Endothelial cell of hepatic sinusoid (primary cell): Measurements from ENCODE around the gene SAMD13.

Source experiments
- in situ Hi-C: cut with HindIII; loops from 2 replicates; pipeline ENCODE4 v1.10.0; 2017; ENCODE audit warnings: low sequenced_read_pairs

The SAMD13 gene

DNA sequence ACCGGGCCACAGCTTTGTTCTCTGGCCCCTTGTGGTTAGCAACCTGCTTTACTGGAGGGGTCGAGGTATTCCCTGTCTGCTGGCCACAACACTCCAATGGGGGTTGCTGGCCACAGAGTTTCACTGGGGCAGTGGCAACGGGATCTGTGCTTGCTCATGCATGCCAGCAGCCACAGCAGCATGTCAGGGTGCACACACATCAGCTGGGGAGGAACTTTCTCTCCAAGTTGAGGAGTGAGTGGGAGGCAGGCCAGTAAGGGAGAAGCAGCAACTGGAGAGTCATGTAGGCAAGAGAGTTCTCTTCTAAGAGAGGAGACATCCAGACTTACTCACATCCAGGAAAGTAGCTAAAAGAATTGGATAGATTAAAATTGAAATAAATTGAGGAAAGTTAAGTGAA is 38.0 kb downstream of the SAMD13 start:
- in situ Hi-C loops, result no loop called here

DNA sequence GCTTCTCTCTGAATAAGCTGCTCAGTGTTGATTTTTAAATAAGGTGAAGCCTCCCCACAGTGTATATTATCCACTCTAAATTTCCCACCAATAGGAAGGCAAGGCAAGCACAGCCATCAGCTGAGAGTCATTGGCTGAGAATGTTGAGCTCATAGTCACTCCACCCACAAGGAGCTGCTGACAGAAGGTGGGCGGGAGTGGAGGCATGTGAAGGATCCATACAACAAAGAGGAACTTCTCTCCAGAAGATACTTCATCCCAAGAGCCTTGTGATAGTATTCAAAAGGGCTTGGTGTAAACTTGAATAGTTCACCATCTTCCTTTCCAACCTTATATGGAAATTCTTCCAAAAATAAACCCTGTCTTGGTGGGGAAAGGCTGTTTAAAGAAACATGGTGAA is 42.8 kb downstream of the SAMD13 start:
- in situ Hi-C loops, result no loop called here

- in situ Hi-C loops, result loop anchor here (5.0 kb wide), 1 partner anchor 143 kb away; no protein-coding TSS in a partner anchor
These were observed 43.7 kb downstream of the SAMD13 start for GRCh38 chr1:84345220-84345619.

- in situ Hi-C loops, result loop anchor here (5.0 kb wide), 1 partner anchor 145 kb away; no protein-coding TSS in a partner anchor
These were observed 45.9 kb downstream of the SAMD13 start for GRCh38 chr1:84347271-84347931.

DNA sequence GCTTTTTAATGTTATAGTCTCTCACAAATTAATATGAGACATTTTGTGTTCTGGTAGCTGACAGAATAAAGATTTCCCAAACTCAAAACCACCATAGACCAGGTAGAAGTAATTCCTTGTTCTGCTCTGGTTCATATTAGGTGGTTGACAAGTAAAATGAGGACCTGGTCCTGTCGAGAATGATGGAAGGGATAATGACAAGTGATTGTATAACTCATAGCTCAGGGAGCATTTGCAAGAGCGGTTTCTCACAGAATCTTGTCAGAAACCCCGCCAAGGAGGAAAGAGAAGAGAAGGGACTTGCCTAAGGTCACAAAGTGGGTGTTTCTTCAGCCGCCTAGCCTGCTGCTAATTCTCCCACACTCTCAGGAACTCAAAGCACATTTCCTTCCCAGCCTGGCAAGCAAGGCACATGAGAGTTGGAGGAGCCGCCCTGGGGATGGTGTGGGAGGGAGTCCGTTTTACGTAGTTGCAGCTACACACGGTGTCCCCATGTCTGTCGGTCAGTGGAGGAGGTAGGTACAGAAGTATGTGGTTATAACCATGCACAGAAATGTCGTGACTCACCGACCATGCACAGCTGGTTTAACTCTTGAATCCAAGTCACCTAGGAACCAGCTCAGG is 46.5 kb downstream of the SAMD13 start:
- in situ Hi-C loops, result loop anchor here (5.0 kb wide), 1 partner anchor 146 kb away; no protein-coding TSS in a partner anchor

DNA sequence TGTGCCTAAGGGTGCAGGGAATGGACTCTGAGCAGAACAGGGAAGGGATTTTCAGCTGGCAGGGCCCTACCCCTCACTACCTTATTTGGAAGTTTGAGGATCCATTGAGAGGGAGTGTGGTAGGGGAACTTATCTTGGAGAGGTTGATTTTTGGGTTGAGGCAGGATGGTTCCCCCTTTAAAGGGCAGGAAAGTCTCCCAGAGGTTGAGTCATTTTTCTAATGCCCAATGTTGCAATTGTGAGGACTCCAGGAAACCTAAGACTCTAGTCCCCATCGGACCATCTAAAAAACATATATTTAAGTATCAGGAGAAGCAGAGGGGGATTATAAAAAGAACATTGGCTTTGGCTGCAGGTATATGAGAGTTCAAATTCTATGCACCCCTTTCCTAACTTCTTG is 47.3 kb downstream of the SAMD13 start:
- in situ Hi-C loops, result loop anchor here (5.0 kb wide), 1 partner anchor 146 kb away; no protein-coding TSS in a partner anchor

GRCh38 chr1:84350104-84350503 is 48.6 kb downstream of the SAMD13 start:
- in situ Hi-C loops, result no loop called here

DNA sequence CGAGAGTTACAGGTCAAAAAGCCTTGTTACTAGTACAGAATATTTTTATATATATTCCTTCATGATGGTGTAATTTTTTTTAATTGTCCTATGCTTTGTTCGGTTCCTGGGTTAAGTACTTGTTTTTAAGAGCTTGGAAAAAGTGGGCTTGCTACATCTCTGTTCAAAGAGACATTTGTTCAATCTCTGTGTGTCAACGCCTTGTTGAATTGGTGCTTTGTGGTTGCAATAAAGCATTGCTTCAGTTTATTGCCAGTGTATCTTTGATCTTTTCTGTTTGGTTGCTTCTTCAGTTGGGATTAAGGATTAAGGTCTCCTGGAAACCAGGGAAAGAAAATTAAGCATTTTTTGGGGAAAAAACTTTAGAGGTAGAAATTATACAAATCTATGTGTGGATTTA is 49.0 kb downstream of the SAMD13 start:
- in situ Hi-C loops, result no loop called here

DNA sequence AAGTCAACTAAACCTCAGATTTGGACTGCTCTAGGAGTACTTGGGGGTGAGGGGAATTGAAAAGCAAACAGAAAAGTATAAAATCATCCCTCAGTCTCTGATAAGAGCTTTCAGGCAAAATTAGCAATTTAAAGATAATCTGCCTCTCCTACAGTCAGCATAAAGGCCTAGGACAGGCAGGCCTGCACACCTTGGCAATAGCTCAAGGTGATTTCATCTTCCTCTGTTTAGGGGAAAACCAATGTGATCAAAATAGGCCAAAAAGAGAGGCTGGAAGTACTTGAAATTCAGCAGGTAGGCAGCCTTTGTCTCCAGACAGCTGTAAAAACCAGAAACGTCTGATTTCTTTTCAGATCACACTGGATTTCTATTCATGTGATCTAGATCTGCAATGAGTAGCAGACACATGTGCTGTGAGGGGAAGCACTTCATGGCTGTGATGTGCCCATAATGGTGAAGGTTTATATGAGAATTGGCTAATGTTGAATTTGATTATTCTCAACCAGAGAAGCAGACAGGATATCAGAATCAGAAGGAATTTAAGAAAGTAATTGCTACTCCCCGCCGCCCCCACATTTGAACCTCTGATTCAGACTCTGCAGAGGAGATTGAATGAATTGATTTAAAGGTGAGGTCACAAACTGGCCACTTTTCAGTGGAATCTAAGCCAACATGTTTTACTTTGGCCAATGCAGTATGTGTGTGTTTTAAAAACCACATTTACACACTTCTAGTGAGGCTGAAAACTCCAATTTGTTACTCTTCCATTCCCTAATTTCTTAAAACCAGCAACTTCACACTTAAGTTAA is 51.0 kb downstream of the SAMD13 start:
- in situ Hi-C loops, result no loop called here

DNA sequence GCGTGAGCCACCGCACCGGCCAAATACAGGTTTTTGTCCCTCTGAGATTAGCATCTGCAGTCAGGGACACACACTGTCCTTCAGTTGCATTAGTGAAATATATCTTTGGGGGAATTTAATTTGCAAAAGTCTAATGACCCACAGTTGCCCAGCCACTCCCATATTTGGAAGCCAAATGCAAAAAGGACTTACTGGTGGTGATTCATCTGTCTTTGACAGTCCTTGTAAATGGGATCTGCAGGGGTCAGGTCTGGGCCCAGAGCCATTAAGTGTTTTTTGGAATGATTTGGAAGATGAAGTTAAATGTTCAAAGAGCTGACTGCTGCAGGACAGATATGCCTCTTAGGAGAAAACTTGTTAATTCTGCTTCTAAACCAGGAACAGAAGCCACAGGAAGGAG is 52.2 kb downstream of the SAMD13 start:
- in situ Hi-C loops, result no loop called here

DNA sequence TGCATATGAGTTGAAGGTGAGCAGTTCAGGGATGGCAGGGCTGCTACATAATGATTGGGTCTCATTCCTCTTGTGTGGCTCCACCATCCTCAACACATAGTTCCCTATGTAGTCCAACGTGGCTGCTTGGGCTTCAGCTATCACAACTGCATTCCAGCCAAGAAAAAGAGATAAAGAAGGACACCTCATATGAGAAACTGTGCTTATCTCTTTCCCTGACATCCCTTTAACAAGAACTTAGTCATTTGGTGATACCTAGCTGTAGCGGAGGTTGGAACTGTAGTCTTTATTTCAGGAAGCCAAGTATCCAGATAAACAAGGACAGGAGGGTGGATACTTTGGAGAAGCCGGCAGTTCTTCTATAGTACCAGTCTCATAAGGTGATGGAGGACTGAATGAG is 54.0 kb downstream of the SAMD13 start:
- in situ Hi-C loops, result no loop called here

GRCh38 chr1:84356881-84357280 is 55.4 kb downstream of the SAMD13 start:
- in situ Hi-C loops, result no loop called here

DNA sequence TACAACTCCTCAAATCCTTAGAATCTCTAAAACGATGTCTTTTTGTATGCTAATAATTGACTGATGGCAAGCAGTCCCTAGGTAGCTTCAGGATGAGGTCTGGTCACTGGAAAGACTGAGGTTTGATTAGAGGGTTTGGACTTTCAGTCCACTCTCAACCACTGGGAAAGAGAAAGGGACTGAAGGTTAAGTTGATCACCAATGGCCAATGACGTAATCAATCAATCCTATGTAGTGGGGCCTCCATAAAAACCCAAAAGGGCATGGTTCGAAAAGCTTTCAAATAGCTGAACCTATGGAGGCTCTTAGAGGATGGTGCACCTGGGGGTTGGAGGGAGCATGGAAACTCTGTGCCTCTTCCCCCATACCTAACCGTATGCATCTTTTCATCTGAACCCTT is 57.2 kb downstream of the SAMD13 start:
- in situ Hi-C loops, result no loop called here

DNA sequence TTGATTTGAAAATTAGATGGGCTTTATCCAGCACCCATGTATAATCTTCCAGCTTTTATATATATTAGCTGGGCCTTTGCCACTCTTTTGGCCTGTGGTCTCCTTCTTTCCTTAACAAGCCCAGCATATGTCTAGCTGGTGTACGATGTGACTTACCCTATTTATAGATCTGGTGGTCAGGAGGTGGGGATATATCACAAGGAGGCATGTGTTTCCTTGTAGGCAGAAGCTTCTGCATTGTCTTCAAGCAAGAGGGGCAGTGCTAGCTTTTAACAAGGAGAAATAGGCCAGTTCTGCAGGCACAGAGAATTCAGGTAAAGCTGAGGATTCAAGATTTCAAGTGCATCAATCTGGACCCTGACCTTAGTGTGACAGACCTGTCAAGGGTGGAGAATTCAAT is 58.8 kb downstream of the SAMD13 start:
- in situ Hi-C loops, result no loop called here

- in situ Hi-C loops, result no loop called here
These were observed 60.3 kb downstream of the SAMD13 start for GRCh38 chr1:84361796-84362195.

GRCh38 chr1:84363019-84363418 is 61.5 kb downstream of the SAMD13 start:
- in situ Hi-C loops, result no loop called here

DNA sequence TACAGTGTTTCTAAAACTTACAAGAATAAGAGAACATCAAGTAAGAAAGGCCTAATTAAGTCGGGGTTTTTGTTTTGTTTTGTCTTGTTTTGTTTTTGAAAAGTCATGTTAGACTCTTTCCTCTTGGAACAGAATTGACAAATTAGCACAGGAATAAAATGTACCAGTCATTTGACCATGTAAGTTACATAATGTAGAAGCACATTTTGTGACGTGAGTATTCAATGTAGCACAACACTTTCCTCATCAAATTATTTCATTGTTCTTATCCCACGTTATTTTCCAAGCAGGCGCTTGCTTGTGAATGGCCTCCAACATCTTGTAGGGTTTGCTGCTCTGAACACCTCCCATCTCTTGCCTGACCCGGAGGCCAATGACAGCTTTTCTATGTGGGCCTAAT is 62.1 kb downstream of the SAMD13 start:
- in situ Hi-C loops, result no loop called here

DNA sequence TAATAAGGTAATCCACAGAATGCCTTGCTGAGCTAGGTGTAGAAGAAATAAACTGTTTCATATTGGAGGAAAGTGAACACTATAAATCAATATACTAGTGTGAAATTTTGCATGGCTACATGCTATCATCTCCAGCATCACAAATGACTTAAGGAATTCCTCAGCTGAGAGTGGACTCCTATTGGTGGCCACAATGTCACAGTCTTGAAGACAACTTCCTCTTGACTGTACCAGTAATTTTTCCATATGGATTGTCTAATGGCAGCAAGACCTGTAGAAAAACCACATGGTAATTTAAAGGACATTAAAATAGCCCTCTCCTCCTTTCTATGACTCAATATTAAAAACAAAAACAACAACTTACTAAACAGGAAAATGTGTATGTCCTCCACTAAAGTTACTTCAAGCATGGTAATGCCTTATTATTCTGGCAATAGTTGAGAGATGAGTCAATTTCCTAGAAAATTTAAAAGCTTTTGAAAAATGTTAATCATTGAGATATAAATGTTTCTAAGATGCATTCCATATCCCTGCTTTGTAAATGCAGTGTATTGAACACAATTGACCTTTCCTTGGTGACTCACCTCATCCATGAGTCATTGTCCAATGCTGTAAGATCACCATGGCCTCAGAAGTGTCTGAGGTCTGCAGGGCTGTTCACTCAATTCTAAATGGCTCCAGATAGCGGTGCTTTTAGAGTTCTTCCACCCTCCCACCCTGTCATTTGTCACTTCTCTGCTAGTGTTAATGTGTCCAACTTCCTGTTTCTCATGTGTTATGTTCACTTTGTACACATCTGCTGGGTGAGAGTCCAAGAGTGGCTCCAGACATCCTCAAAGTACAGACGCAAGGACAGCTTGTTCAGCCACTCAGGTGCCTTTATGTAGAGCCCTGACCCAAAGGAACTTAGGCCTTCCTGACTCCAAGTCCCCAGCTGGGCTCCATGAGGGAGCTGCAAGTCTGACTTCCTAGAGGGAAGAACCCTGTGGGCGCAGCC is 64.0 kb downstream of the SAMD13 start:
- in situ Hi-C loops, result no loop called here

GRCh38 chr1:84366786-84367185 is 65.3 kb downstream of the SAMD13 start:
- in situ Hi-C loops, result no loop called here

GRCh38 chr1:84367219-84367618 is 65.7 kb downstream of the SAMD13 start:
- in situ Hi-C loops, result no loop called here

DNA sequence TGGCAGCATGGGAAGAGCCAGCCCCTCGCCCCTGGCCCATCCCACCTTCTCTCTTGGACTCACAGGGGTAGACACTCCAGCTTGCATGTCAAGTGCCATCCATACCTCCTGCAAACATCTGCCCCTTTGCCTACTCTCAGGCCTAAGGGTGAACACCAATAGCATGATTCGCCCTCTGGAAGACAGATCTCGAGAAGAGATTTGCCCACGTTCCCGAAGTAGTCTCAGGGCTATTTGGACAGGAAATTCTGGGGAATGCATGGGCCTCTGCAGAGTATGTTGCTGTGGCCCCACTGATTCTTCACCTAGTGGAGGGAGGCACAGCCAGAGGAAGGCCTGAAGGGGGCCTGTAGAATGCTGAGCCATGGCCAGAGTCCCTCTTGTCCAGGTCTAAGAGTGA is 66.9 kb downstream of the SAMD13 start:
- in situ Hi-C loops, result no loop called here
